C1 segment of cervical spinal cord (tissue), 14 donors: ENCODE measurements around the gene SEMA3D.

Experiments
- DNase-seq, 14 donors: peaks; one replicate each; lab custom pipeline; 2025; lab: John Stamatoyannopoulos, UW

Gene SEMA3D

GRCh38 chr7:85186521-85187241, at the start of gene SEMA3D:
Gene SEMA3D, minus strand, starts transcription at chr7:85187056. Its CDS starts 65,165 bp downstream, at chr7:85121891.
- DNase-seq = peak in 12 of 14 donors; percentile 23 to 81 (median 39)

- DNase-seq = no peak
These were observed 47.9 kb upstream of the SEMA3D start for GRCh38 chr7:85234730-85235129.

- peak in 1 of 14 donors; percentile 2 for DNase-seq
These were observed 45.2 kb upstream of the SEMA3D start for GRCh38 chr7:85232068-85232467.

DNA sequence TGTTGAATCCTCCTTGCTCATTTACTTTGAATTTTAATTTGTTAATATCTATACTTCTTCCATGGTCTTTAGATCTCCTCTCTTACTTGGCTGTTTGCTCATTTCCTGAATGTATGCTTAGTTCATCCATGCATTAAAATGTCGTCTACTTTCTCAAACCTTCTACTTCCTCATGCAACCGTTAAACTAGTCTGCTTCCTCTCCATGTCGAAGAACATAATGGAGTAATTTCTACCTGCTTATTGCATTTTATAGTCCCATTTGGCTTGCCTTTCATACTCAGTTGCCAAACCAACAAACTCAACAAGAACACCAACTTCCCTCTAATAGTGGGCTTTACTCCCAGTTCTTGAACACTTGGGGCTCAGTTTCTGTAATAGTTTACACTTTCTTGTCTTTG, 43.8 kb upstream of the SEMA3D start:
- DNase-seq = no peak

DNA sequence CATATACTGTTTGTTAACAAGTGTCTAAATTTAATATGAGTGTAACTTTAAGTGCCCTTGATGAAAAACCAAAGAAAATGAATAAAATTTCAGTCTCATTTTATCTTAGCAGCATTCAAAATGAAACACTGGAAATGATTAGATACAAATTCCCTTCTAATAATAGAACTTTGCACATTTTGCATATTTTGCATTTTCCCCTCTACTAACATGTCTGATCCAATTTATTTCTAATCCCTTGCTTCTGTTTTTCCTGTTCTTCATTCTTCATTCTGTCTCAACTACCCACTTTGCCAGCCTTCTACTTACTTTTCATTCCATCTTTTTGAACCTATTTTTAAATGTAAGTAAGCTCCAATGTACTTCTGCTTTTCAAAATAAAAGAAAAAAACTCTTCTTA, 42.7 kb upstream of the SEMA3D start:
- no peak for DNase-seq

- no peak for DNase-seq
These were observed 39.7 kb upstream of the SEMA3D start for GRCh38 chr7:85226361-85227085.

- no peak for DNase-seq
These were observed 37.3 kb upstream of the SEMA3D start for GRCh38 chr7:85224171-85224570.

DNA sequence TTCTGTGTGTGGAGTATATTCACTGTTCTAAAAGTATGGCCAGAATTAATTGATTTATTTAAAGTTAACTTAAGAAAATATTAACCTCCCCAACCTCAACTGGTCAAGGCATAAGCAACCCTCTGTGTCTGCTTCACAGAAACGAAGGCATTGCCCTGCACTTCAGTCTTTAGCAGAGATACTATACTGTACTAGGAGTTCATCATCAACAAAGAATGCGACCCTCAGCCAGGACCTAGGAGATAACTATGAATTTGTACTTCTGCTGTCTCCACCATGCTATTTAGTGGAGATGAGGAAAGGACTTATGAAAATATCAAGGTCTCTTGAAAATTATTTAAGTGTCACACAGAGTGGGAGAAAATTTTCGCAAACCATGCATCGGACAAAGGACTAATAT, 35.7 kb upstream of the SEMA3D start:
- DNase-seq = no peak

DNA sequence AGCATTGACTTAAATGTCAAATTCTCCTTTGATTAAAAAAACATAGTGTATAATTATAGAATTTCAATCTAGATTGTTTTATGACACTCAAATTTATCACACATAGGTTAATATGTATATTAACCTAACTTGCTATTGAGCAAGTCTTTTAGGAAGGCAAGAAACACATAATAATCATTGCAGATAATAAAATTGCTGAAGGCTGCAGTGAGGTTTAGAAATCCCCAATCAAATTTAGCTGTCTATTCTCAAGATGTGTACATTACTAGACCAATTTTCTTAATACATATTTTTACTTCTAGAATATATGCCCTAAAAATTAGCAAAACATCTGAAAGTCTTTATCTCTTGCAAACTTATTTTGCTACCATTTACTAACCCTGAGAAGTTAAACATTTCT, 34.9 kb upstream of the SEMA3D start:
- DNase-seq = no peak

DNA sequence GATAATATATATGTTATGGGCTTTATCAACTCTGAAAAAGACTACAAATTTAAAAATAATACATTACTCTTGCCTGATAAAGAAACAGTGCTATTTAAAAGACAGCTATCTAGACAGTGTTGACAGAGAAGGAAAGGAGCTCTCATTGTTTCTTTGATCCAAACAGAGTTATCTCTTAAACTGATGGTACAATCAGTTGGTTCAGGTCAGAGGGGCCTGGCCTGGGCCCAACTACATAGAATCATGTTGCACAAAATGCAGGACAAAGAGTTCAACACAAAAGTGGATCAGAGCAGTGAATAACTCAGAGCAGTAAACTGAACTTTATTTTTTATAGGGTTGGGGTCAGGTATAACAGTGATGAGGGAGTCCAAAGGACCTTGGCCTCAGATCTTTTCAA, 33.8 kb upstream of the SEMA3D start:
- no peak for DNase-seq

GRCh38 chr7:85220023-85220422, 33.2 kb upstream of the SEMA3D start:
- no peak for DNase-seq

- no peak for DNase-seq
These were observed 30.2 kb upstream of the SEMA3D start for GRCh38 chr7:85217085-85217484.

- no peak for DNase-seq
These were observed 28.2 kb upstream of the SEMA3D start for GRCh38 chr7:85215098-85215497.

DNA sequence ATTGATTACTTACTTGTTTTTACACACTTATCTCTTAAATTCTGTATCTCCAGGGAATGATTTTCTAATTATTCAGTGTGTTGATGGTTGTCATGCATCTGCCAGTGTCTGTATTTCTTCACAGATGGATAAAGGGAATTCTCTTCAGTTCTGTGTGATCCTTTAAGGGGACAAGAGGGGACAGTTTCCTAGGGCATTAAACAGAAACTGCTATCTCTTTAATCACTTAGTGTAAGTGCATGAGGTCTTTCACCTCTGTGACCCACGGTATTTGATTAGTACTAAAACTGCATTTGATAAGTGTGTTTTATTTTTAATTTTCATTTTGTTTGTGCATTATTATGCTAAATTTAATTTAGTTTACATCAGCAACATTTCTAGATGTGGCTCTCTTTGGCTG, 26.6 kb upstream of the SEMA3D start:
- DNase-seq = no peak

- DNase-seq = no peak
These were observed 18.9 kb upstream of the SEMA3D start for GRCh38 chr7:85205754-85206153.

DNA sequence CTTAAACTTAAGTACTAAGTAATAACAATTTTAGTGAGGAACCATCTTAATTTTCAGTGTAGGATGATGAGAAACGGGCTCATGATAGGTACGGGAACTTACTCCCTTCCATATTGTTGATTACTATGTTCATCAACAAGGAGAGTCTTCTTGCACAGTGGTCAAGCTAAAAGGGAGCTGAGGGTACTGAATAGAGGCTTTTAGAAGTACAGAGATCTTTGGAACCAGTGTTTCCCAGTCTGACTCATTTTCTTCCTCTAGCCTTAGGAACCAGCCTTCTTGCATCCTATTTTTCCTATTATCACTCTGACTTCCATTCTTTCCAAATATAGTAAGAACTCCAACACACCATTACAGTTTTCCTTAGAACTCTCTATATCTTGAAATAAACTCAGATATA, 17.6 kb upstream of the SEMA3D start:
- DNase-seq = no peak

GRCh38 chr7:85204061-85204460, 17.2 kb upstream of the SEMA3D start:
- DNase-seq = no peak

DNA sequence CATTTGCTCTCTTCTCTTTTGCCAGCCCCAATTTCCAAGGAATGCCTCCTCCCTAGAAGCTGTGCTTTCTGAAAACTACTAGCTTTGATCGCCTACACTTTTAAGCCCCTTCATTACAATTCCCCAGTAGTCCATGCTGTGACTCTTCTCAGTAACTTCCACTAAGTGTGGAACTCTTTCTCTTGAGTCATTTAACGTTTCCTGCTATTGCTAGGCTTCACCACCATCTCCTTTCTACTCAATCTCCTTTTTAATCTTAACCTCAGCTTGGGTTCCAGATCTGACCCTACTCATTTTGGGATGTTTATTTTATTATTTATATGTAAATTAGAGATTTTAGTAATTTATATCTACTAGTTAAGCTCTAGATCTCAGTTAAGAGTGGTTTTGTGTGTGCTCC, 14.4 kb upstream of the SEMA3D start:
- no peak for DNase-seq

DNA sequence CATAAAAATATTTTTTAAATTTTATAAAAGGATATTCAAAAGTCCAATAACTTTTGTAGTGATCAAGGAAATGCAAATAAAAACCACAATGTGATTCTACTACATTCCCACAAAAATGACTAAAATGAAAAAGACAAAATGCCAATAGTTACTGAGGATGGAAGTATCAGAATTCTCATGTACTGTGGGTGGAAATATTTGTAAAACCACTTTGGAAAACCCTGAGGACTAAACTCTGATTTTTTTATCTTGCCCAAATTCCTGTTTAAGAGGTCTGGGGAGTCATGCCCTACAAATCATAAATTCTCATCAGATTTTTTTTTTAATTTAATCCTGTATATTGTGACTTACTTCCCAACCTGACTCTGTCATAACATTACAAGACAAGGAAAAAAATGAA, 9.8 kb upstream of the SEMA3D start:
- no peak for DNase-seq

- no peak for DNase-seq
These were observed 4.5 kb upstream of the SEMA3D start for GRCh38 chr7:85191383-85191782.

GRCh38 chr7:85186083-85186520, 754 bp downstream of the SEMA3D start:
- peak in 6 of 14 donors; percentile 34 to 67 (median 44) for DNase-seq

DNA sequence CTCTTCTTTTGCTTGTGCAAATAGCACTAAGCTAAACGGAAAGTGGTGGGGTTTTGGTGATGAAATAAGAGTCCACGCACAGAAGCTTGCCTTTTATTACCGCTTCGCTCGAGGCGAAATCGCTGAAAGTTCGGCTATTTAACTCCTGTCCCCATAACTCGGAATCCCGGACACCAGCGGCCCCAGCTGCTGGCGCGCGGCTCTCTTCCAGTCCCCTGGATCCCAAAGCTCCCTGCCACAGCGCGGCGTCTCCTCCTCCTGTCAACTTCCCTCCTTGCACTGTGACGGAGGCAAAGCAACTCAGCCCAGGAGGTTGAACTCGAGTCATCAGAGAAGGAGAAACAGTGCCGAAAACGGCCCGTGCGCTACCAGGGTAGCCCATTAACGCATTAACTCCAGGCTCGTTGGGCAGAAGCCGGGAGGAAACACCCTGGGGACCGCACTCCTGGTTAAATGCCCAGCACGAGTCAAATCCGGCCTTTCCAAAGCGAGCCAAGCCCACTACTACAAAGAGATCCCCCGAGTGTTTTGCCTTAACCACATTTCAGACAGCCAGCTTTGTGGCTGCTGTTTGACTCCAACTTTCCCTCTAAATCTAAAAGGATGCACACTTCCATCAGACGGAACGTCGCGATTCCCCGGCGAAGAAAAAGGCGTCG, 1.3 kb downstream of the SEMA3D start:
- peak in 7 of 14 donors; percentile 19 to 59 (median 43) for DNase-seq
